K562 (cell line): ENCODE measurements around the gene SOST. TPM values are rescaled to one million over a fixed set of nuclear protein-coding genes. Genes with fewer than 3 reads are reported as not detected.

ENCODE experiments used
- ATAC-seq: fragments of 200-7000 bp; cut with Tn5 transposase; 3 replicates; pipeline ENCODE4 v1.9.1; 2020; ENCODE audit warnings: moderate library complexity
- BruUV-seq: library from RNA; stranded (reverse); fragments of 400-500 nt; replicated peaks from 2 replicates; lab custom pipeline; 2021; lab: Mats Ljungman, UMichigan
- CTCF ChIA-PET: fragments of 300-600 bp; formaldehyde crosslinking; extraction: SDS; loops from one replicate; lab custom pipeline; 2021; ENCODE audit warnings: low intra/inter-chr PET ratio; lab: Yijun Ruan, JAX
- POLR2A ChIA-PET: fragments of 300-600, 350-650 bp; sonication (Branson Sonifier 250); formaldehyde crosslinking; extraction: SDS; loops from one replicate; lab custom pipeline; 2021; ENCODE audit warnings: antibody characterized with exemption, inconsistent platforms; lab: Yijun Ruan, JAX
- DNase-seq, 4 experiments: peaks; one replicate each; pipeline versions ENCODE4 v3.0.0 to v3.0.0-alpha.2; 2011 to 2018; ENCODE audit warnings: low spot score in 3 of 4, mixed read lengths in 3 of 4; ENCODE audit errors: extremely low read depth in 1 of 4
- FAIRE-seq: peaks from 2 replicates; lab custom pipeline; 2011; peaks lifted over from hg19 to GRCh38; lab: Jason Lieb, UNC
- H2AFZ ChIP-seq: 2 replicates; pipeline ENCODE4 v1.6.0; 2011; ENCODE audit warnings: low read depth, low read length, control low read depth, inconsistent platforms
- H3K27ac ChIP-seq: fragments of 200-600 bp; 3 replicates; pipeline ENCODE4 v1.8.0; 2011; ENCODE audit warnings: low read depth, mild to moderate bottlenecking, control low read depth, inconsistent platforms, low read length, moderate library complexity, mixed read lengths; ENCODE audit errors: extremely low read depth
- H3K27me3 ChIP-seq, 2 experiments: fragments of 300-600 bp in 1 of 2; 2 replicates in 1 of 2; 3 replicates in 1 of 2; pipeline versions ENCODE4 v1.6.0 to v1.8.0; 2011; ENCODE audit warnings: inconsistent platforms in 2 of 2, low read length in 2 of 2, mild to moderate bottlenecking in 1 of 2, mixed read lengths in 1 of 2, moderate library complexity in 1 of 2; ENCODE audit not compliant: control insufficient read depth in 2 of 2, insufficient read depth in 2 of 2
- H3K36me3 ChIP-seq: fragments of 300-600 bp; 3 replicates; pipeline ENCODE4 v1.8.0; 2011; ENCODE audit warnings: mild to moderate bottlenecking, low read length, inconsistent platforms; ENCODE audit not compliant: control insufficient read depth, insufficient read depth
- H3K4me1 ChIP-seq, 2 experiments: fragments of 200-600 bp in 1 of 2; replicated peaks in 1 of 2; 2 replicates in 1 of 2; 3 replicates in 1 of 2; pipeline versions ENCODE4 v1.5.1 to v1.8.0; 2011; ENCODE audit warnings: inconsistent platforms in 2 of 2, low read length in 2 of 2, mild to moderate bottlenecking in 1 of 2, mixed read lengths in 1 of 2, moderate library complexity in 1 of 2; ENCODE audit not compliant: control insufficient read depth in 2 of 2, insufficient read depth in 2 of 2
- H3K4me2 ChIP-seq: 2 replicates; pipeline ENCODE4 v1.6.1; 2011; ENCODE audit warnings: low read length, control low read depth, inconsistent platforms, mixed read lengths; ENCODE audit not compliant: insufficient read depth
- H3K4me3 ChIP-seq: fragments of 200-600 bp; sonication (generic), shearing (Covaris generic); 2 replicates; pipeline ENCODE4 v1.5.1; 2016; ENCODE audit warnings: control low read depth, inconsistent platforms
- H3K79me2 ChIP-seq: fragments of 200-600 bp; 3 replicates; pipeline ENCODE4 v1.8.0; 2011; ENCODE audit warnings: low read length, inconsistent platforms; ENCODE audit not compliant: control insufficient read depth, insufficient read depth
- H3K9ac ChIP-seq, 2 experiments: 2 replicates each; pipeline versions ENCODE4 v1.6.0 to v1.6.1; 2011; ENCODE audit warnings: low read depth in 2 of 2, low read length in 2 of 2, control low read depth in 1 of 2, inconsistent platforms in 1 of 2, mild to moderate bottlenecking in 1 of 2, mixed read lengths in 1 of 2; ENCODE audit not compliant: insufficient read depth in 1 of 2
- H3K9me1 ChIP-seq: one replicate; pipeline ENCODE4 v1.6.0; 2011; ENCODE audit warnings: inconsistent platforms, mild to moderate bottlenecking, low read length, moderate library complexity; ENCODE audit not compliant: control insufficient read depth, insufficient read depth
- H3K9me3 ChIP-seq: replicated peaks from 2 replicates; pipeline ENCODE4 v1.5.1; 2011; ENCODE audit warnings: low read depth, low read length, inconsistent platforms; ENCODE audit not compliant: control insufficient read depth, insufficient read depth
- H4K20me1 ChIP-seq: replicated peaks from 2 replicates; pipeline ENCODE4 v1.6.1; 2011; ENCODE audit warnings: low read length, inconsistent platforms, mixed read lengths; ENCODE audit not compliant: control insufficient read depth, insufficient read depth
- CLOCK ChIP-seq: fragments of 250-450 bp; sonication (Bioruptor Pico); IDR thresholded peaks from 2 replicates; pipeline ENCODE4 v1.4.0; 2020; ENCODE audit warnings: mild to moderate bottlenecking, moderate library complexity, borderline replicate concordance
- EZH2 ChIP-seq: IDR thresholded peaks from 2 replicates; pipeline ENCODE4 v1.6.1; 2012; ENCODE audit warnings: low read depth, mild to moderate bottlenecking, inconsistent platforms, low read length, borderline replicate concordance
- GTF2A2 ChIP-seq: IDR thresholded peaks from 2 replicates; pipeline ENCODE4 v1.6.1; 2016; ENCODE audit warnings: mild to moderate bottlenecking, missing genetic modification characterization, missing compliant biosample characterization
- MYBL2 ChIP-seq, 2 experiments: fragments of 450-650 bp in 1 of 2; sonication (generic) in 1 of 2; formaldehyde crosslinking in 1 of 2; IDR thresholded peaks; 2 replicates each; pipeline versions ENCODE4 v1.6.1 to v1.8.1; 2017 to 2022; ENCODE audit warnings: borderline replicate concordance in 1 of 2, inconsistent platforms in 1 of 2, low read depth in 1 of 2, mild to moderate bottlenecking in 1 of 2, missing genetic modification reagents in 1 of 2, moderate library complexity in 1 of 2
- RREB1 ChIP-seq: fragments of 250-450 bp; sonication (Bioruptor Pico); IDR thresholded peaks from 2 replicates; pipeline ENCODE4 v1.4.0; 2020
- SAP30 ChIP-seq: fragments of 200-600 bp; sonication (generic); IDR thresholded peaks from 2 replicates; pipeline ENCODE4 v1.6.1; 2012; ENCODE audit warnings: borderline replicate concordance, low read depth, mild to moderate bottlenecking, moderate library complexity, low read length, control low read depth, inconsistent platforms; ENCODE audit not compliant: insufficient read depth, poor library complexity, severe bottlenecking
- ZBED1 ChIP-seq: IDR thresholded peaks from 2 replicates; pipeline ENCODE4 v1.6.1; 2014
- ZNF175 ChIP-seq: fragments of 200-800 bp; sonication (Bioruptor generic); IDR thresholded peaks from 2 replicates; pipeline ENCODE4 v1.6.1; 2016; ENCODE audit warnings: low read depth, mild to moderate bottlenecking, missing genetic modification characterization, missing compliant biosample characterization
- ZNF449 ChIP-seq: fragments of 250-450 bp; sonication (Bioruptor Pico); IDR thresholded peaks from 2 replicates; pipeline ENCODE4 v1.8.0; 2022; ENCODE audit warnings: moderate library complexity, mild to moderate bottlenecking, inconsistent platforms
- WGBS: fragments of 100-300 bp; shearing (Covaris generic); methylation state at CpG from one replicate; pipeline ENCODE4 v1.1.6; 2016; ENCODE audit warnings: low coverage, mixed read lengths; ENCODE audit not compliant: insufficient coverage; ENCODE audit errors: missing lambda C conversion rate; 5-methylcytosine and 5-hydroxymethylcytosine counted together
- in situ Hi-C: fragments of 300-500 bp; cut with MboI; formaldehyde crosslinking; loops from 4 replicates; pipeline ENCODE4 v1.15.0; 2018; ENCODE audit warnings: inconsistent platforms, mixed read lengths
- intact Hi-C: fragments of 100-400 bp; cut with micrococcal nuclease; formaldehyde crosslinking; loops from 2 replicates; pipeline ENCODE4 v1.14.2; 2022
- polyA plus RNA-seq, 8 experiments: library from polyadenylated mRNA; depleted of rRNA in 4 of 8; stranded (reverse) in 5 of 8; unstranded in 3 of 8; fragments of >200 nt; fragmentation: Nextera tagmentation in 2 of 8; fragmentation: Illumina TruSeq in 1 of 8; extraction: Ambion mirVana in 2 of 8; extraction: Trizol in 1 of 8; gene quantifications; 2 replicates each; pipeline versions ENCODE4 v1.2.1 to v1.2.3, GENCODE V29; 2011 to 2014; ENCODE audit warnings: inconsistent platforms in 1 of 8, missing spikeins in 1 of 8
- total RNA-seq, 7 experiments: library from RNA; depleted of rRNA in 6 of 7; stranded (reverse); fragments of >200 nt in 6 of 7; fragmentation: Illumina TruSeq in 2 of 7; extraction: Trizol in 2 of 7; gene quantifications; 2 replicates each; pipeline versions ENCODE4 v1.2.1 to v1.2.3, GENCODE V29; 2011 to 2021; ENCODE audit warnings: low replicate concordance in 1 of 7

SOST gene
- total and polyA plus RNA-seq, 9 of the 15 experiments (the other 6 are each of a cell fraction or from before 2014, with no cell fraction given), result not detected

- TF ChIP-seq CLOCK (CRISPR knock-in tag) (no peak), ZBED1 (no peak), ZNF175 (CRISPR knock-in tag) (no peak)
Measured at GRCh38 chr17:43732958-43733357, 25.6 kb downstream of the SOST start (continued).

- WGBS, result 4% methylated on average over 8 of the region's 8 CpGs
- TF ChIP-seq RREB1 (CRISPR knock-in tag) (no peak), SAP30 (no peak), EZH2 (no peak), GTF2A2 (tag) (no peak), MYBL2 (IDR thresholded peaks at IDR 0.05; ENCODE audit: low read depth) (no peak), MYBL2 (CRISPR knock-in tag; IDR thresholded peaks at IDR 0.05; ENCODE audit: borderline replicate concordance) (no peak), ZNF449 (CRISPR knock-in tag) (no peak)
Measured at GRCh38 chr17:43728081-43728480, 30.5 kb downstream of the SOST start.

More at GRCh38 chr17:43728081-43728480, 30.5 kb downstream of the SOST start:
- Histone ChIP-seq H3K4me2 (no peak overlapping the region), H3K9ac (no peak overlapping the region), H3K9me1 (no peaks in the 10 kb centered on the region), H3K4me1 (no peaks in the 10 kb centered on the region), H3K4me3 (no peak overlapping the region), H3K27me3 (peaks cover 4 to 25% of the 10 kb centered on the region in 2 experiments; a peak in 4 of 5 replicates), H2AFZ (no peak overlapping the region), H3K9me3 (no peaks in the 10 kb centered on the region), H3K27ac (no peak overlapping the region), H4K20me1 (no peaks in the 10 kb centered on the region), H3K79me2 (no peaks in the 10 kb centered on the region), H3K36me3 (no peaks in the 10 kb centered on the region)
- POLR2A ChIA-PET, result interaction anchor here (0.7 to 1.0 kb wide), 3 partner anchors 26 to 45 kb away, joined by 3 to 4 read pairs (median 3); no protein-coding TSS in a partner anchor
- CTCF ChIA-PET, result no interaction called here
- ATAC-seq, result no peak
- in situ Hi-C loops (no loop called here), intact Hi-C loops (no loop called here)
- FAIRE-seq, result no peak
- no TSS peak for BruUV-seq
- DNase-seq, result no peak
